GM13977 (cell line): Measurements from ENCODE around the gene NFIC.
"Not testable (repeated sequence)": the region's sequence is repeated elsewhere in the genome, so short reads cannot be mapped to it uniquely, and the experiment has no call there.

ENCODE experiments used
- DNase-seq: peaks from one replicate; pipeline ENCODE4 v3.0.0; 2012; ENCODE audit warnings: low spot score
- in situ Hi-C: fragments of 300-500 bp; cut with MboI; formaldehyde crosslinking; loops from one replicate; pipeline ENCODE4 v1.12.0; 2022; ENCODE audit warnings: low sequenced_read_pairs, low pct_unique_long_range_greater_than_20kb, mixed read lengths, inconsistent platforms; ENCODE audit not compliant: unreplicated experiment
- TF ChIP-seq, protein P1 (sequence below): IDR thresholded peaks from 2 replicates; pipeline ENCODE4 v1.5.1; 2012; ENCODE audit warnings: mild to moderate bottlenecking, control low read depth; ENCODE audit not compliant: insufficient read depth; ENCODE audit errors: extremely low read depth, missing control alignments

Gene NFIC

DNA sequence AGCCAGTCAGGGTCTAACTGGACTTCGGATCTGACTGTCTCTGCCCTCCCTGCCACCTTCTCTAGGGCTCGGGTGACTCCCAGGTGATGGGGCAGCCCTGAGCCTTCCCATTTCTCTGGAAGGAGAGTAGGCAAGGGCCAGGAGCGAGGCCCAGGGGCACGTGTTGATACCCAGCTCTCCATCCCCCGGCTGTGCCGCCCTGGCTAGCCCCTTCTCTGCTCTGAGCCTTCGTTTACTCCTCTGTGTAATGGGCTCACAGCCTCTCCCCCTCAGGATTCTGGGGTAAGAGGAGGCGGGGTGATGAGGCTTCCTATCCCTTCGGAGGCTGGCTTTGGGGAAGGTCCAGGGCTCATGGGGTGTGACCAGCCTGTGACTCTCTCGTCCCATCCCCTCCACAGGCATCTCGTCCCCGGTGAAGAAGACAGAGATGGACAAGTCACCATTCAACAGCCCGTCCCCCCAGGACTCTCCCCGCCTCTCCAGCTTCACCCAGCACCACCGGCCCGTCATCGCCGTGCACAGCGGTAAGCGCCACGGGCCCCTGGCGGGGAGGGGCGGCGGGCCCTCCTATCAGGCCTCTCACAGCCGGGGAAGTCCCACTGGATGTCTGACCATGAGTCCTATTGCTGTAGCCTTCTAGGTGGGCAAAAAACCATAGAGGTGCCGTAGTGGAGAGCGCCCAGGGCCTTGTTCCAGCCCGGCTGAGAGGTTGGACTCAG is 82.4 kb downstream of the NFIC start:
- in situ Hi-C loops = no loop called here
- TF ChIP-seq, protein P1, sequence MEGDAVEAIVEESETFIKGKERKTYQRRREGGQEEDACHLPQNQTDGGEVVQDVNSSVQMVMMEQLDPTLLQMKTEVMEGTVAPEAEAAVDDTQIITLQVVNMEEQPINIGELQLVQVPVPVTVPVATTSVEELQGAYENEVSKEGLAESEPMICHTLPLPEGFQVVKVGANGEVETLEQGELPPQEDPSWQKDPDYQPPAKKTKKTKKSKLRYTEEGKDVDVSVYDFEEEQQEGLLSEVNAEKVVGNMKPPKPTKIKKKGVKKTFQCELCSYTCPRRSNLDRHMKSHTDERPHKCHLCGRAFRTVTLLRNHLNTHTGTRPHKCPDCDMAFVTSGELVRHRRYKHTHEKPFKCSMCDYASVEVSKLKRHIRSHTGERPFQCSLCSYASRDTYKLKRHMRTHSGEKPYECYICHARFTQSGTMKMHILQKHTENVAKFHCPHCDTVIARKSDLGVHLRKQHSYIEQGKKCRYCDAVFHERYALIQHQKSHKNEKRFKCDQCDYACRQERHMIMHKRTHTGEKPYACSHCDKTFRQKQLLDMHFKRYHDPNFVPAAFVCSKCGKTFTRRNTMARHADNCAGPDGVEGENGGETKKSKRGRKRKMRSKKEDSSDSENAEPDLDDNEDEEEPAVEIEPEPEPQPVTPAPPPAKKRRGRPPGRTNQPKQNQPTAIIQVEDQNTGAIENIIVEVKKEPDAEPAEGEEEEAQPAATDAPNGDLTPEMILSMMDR = no peak
- no peak for DNase-seq

DNA sequence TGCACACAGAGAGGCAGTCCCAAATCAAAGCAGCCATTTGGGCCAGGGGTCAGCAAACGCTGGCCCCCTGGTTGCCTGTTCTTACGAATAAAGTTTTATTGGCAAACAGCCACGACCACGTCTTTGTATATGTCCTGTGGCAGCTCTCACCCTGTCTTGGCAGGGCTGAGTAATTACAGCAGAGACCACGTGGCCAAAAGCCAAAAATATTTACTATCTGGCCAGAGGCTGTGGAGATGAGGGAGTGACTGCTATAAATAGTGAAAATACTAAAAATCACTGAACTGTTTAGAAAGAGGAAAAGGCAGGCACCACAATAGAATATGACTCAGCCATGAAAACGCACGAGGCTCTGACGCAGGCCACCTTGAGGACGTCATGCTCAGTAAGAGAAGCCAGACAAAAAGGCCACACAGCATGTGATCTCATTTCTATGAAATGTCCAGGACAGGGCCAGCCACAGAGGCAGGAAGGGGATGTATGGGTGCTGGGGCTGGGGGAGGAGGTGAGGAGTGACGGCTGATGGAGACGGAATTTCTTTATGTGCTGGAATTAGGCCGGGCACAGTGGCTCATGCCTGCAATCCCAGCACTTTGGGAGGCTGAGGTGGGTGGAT is 84.5 kb downstream of the NFIC start:
- TF ChIP-seq, protein P1 = no peak
- DNase-seq = peak; percentile 58
- in situ Hi-C loops = no loop called here

DNA sequence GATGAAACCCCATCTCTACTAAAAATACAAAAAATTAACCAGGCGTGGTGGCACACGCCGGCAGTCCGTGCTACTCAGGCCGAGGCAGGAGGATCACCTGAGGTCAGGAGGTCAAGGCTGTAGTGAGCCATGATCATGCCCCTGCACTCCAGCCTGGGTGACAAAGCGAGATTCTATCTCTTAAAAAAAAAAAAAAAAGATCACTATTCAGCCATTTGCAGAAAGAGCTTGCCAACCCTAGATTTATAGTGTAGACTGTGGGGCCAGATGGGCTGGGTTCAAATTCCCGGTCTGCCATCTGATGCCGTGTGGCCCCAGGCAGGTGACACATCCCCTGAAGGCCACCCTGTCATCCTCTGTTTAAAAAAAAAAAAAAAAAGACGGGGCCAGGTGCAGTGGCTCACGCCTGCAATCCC is 85.1 kb downstream of the NFIC start:
- in situ Hi-C loops = no loop called here
- DNase-seq = no peak
- TF ChIP-seq, protein P1 = no peak

DNA sequence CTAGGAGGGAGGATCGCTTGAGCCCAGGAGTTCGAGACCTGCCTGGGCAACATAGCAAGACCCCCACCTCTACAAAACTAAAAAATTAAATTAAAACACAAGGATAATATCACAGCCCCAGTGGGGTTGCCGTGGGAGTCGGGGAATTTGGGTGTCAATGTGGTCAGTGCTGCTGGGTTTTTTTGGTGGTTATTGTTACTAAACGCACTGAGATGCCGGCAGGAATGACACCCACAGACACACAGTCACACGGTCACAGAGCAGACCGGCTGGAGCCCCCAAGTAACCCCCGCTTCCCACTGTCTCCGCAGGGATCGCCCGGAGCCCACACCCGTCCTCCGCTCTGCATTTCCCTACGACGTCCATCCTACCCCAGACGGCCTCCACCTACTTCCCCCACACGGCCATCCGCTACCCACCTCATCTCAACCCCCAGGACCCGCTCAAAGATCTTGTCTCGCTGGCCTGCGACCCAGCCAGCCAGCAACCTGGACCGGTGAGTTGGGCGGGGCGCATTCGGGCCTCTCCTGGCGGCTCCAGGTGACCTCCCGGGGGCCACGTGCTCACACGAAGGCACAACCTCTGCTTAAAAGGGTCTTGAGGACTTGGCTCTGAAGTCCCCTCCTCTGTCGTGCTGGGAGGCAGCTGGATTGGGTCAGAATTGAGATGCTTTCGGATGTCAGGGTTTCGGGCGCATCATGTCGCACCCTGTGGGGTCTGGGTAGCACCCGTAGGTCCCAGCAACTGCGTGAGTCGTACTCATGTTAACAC is 86.0 kb downstream of the NFIC start:
- DNase-seq = no peak
- TF ChIP-seq, protein P1 = no peak
- in situ Hi-C loops = no loop called here

DNA sequence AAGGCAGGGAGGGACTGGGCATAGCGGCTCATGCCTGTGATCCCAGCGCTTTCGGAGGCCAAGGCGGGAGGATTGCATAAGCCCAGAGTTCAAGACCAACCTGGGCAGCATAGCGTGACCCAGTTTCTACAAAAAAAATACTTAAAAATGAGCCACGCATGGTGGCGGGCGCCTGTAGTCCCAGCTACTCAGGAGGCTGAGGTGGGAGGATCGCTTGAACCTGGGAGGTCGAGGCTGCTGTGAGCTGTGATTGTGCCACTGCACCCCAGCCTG is 86.5 kb downstream of the NFIC start:
- DNase-seq, in situ Hi-C loops: not testable (repeated sequence)

DNA sequence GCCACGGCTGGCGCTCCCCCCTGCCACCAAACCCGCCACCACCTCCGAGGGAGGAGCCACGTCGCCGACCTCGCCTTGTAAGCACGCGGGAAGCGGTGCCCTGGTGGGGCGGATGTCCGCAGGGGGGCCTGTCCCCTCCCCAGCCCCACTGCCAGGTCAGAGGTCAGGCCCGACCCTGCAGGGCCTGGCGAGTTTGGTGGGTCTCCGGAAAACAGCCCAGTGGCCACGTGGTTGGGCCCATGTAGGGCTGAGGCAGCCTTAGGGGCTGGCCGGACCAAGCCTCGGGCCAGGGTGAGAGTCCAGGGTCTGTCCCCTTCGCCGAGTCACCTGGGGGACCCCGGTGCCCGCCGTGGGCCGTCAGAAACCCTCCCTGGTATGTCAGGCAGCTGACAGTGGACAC is 87.5 kb downstream of the NFIC start:
- in situ Hi-C loops = no loop called here
- DNase-seq = no peak
- TF ChIP-seq, protein P1 = no peak

DNA sequence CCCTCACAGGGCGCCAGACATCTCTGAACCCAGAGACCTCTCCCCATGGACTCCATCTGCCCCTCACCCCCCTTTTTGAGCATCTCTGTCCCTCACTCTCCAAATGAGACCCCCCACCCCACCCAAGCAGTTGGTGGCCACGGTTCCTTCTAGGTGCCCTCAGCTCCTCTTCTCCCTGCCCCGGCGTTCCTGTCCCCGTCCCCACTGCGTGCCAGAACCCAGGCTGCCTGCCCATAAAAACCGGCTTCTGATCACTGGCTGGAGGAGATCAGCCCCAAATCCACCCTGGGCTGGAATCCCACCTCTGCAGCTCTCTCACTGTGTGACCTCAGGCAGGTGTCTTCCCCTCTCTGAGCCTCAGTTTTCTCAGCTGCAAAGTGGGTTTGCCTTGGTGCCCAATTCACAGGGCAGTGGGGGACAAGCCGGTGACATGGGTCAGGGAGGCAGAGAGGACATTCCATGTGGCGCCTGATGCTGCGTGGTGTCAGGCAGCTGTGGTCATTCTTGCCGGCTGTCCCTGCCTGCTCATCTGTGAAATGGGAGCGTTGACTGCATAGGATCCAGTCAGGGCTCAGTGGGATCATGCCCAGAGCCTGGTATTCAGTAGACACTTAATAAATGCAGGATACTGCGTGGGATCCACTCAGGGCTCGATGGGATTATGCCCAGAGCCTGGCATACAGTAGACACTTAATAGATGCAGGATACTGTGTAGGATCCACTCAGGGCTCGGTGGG is 88.4 kb downstream of the NFIC start:
- in situ Hi-C loops = no loop called here
- TF ChIP-seq, protein P1 = no peak
- DNase-seq = no peak
